SK-N-SH treated with all-trans-retinoic acid at 6 μM for 48 hours (cell line): Measurements from ENCODE around the gene PPP2R5A.

Experiments used
- ARNTL ChIP-seq: fragments of 450-650 bp; formaldehyde crosslinking; IDR thresholded peaks from 2 replicates; pipeline ENCODE4 v1.5.0; 2020; ENCODE audit warnings: low read depth, mild to moderate bottlenecking, moderate library complexity, borderline replicate concordance
- CSDC2 ChIP-seq: fragments of 250-450 bp; sonication (Bioruptor Pico); IDR thresholded peaks from 2 replicates; pipeline ENCODE4 v1.5.0; 2020; ENCODE audit warnings: mild to moderate bottlenecking, moderate library complexity
- ESRRG ChIP-seq: fragments of 250-450 bp; sonication (Bioruptor Pico); IDR thresholded peaks from 2 replicates; pipeline ENCODE4 v1.6.1; 2021; ENCODE audit warnings: mild to moderate bottlenecking
- ISL1 ChIP-seq: fragments of 250-450 bp; sonication (Bioruptor Pico); IDR thresholded peaks from 2 replicates; pipeline ENCODE4 v2.1.2; 2022; ENCODE audit warnings: mild to moderate bottlenecking, moderate library complexity
- PPARA ChIP-seq: fragments of 250-450 bp; sonication (Bioruptor Pico); IDR thresholded peaks from 2 replicates; pipeline ENCODE4 v1.5.0; 2020; ENCODE audit warnings: mild to moderate bottlenecking, borderline replicate concordance
- RARB ChIP-seq: fragments of 250-450 bp; sonication (Bioruptor Pico); IDR thresholded peaks from 2 replicates; pipeline ENCODE4 v1.8.0; 2021; ENCODE audit warnings: mild to moderate bottlenecking, moderate library complexity
- SNAI2 ChIP-seq: fragments of 250-450 bp; sonication (Bioruptor Pico); IDR thresholded peaks from 2 replicates; pipeline ENCODE4 v1.5.0; 2020; ENCODE audit warnings: mild to moderate bottlenecking, moderate library complexity
- TCF4 ChIP-seq: fragments of 250-450 bp; sonication (Bioruptor Pico); IDR thresholded peaks from 2 replicates; pipeline ENCODE4 v1.8.0; 2021; ENCODE audit warnings: mild to moderate bottlenecking, moderate library complexity, borderline replicate concordance
- ZFP30 ChIP-seq: fragments of 450-650 bp; formaldehyde crosslinking; IDR thresholded peaks from 2 replicates; pipeline ENCODE4 v1.5.0; 2022; ENCODE audit warnings: mild to moderate bottlenecking, moderate library complexity
- ZNF565 ChIP-seq: fragments of 450-650 bp; formaldehyde crosslinking; conservative IDR thresholded peaks from 2 replicates; pipeline ENCODE4 v1.5.0; 2020; ENCODE audit warnings: low read depth, mild to moderate bottlenecking, moderate library complexity
- ZNF70 ChIP-seq: fragments of 450-650 bp; formaldehyde crosslinking; IDR thresholded peaks from 2 replicates; pipeline ENCODE4 v1.5.0; 2020; ENCODE audit warnings: mild to moderate bottlenecking, moderate library complexity
- ZNF8 ChIP-seq: fragments of 450-650 bp; formaldehyde crosslinking; IDR thresholded peaks from 2 replicates; pipeline ENCODE4 v1.5.0; 2020; ENCODE audit warnings: mild to moderate bottlenecking, moderate library complexity
- TF ChIP-seq, protein P1 (sequence below): fragments of 250-450 bp; sonication (Bioruptor Pico); IDR thresholded peaks from 2 replicates; pipeline ENCODE4 v1.8.0; 2020; ENCODE audit warnings: mild to moderate bottlenecking, moderate library complexity, borderline replicate concordance
- TF ChIP-seq, protein P2 (sequence below): fragments of 250-450 bp; sonication (Bioruptor Pico); IDR thresholded peaks from 2 replicates; pipeline ENCODE4 v1.5.1; 2020; ENCODE audit warnings: low read depth, mild to moderate bottlenecking, moderate library complexity

DNA sequence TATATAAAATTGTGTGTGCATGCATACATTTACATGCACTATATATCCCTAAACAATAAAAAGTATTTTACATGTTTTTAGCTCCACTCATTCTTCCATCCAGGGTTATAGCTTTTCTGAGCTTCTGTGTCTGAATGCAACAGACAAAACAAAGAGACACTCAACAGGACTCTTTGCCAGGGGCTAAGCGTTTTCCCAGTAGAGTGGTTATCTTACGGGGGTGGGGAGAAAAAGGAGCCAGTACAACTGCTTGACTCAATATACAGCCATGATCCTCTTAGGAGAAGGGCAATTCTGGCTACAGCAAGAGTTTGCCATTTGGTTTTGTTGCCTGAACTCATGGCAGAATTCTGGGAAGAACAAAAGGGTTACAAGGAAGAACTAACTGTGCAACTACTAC lies 14.6 kb upstream of the PPP2R5A start:
- TF ChIP-seq CSDC2 (CRISPR knock-in tag) (no peak), PPARA (CRISPR knock-in tag) (no peak), RARB (CRISPR knock-in tag) (no peak), ISL1 (CRISPR knock-in tag) (no peak), ZFP30 (CRISPR knock-in tag) (no peak), ZNF70 (CRISPR knock-in tag) (no peak), SNAI2 (CRISPR knock-in tag) (no peak), TCF4 (CRISPR knock-in tag) (no peak), ARNTL (CRISPR knock-in tag) (no peak), ESRRG (CRISPR knock-in tag) (no peak), ZNF565 (CRISPR knock-in tag) (no peak), ZNF8 (CRISPR knock-in tag) (no peak)
- TF ChIP-seq, protein P1, sequence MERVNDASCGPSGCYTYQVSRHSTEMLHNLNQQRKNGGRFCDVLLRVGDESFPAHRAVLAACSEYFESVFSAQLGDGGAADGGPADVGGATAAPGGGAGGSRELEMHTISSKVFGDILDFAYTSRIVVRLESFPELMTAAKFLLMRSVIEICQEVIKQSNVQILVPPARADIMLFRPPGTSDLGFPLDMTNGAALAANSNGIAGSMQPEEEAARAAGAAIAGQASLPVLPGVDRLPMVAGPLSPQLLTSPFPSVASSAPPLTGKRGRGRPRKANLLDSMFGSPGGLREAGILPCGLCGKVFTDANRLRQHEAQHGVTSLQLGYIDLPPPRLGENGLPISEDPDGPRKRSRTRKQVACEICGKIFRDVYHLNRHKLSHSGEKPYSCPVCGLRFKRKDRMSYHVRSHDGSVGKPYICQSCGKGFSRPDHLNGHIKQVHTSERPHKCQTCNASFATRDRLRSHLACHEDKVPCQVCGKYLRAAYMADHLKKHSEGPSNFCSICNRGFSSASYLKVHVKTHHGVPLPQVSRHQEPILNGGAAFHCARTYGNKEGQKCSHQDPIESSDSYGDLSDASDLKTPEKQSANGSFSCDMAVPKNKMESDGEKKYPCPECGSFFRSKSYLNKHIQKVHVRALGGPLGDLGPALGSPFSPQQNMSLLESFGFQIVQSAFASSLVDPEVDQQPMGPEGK (CRISPR knock-in tag), result no peak
- TF ChIP-seq, protein P2, sequence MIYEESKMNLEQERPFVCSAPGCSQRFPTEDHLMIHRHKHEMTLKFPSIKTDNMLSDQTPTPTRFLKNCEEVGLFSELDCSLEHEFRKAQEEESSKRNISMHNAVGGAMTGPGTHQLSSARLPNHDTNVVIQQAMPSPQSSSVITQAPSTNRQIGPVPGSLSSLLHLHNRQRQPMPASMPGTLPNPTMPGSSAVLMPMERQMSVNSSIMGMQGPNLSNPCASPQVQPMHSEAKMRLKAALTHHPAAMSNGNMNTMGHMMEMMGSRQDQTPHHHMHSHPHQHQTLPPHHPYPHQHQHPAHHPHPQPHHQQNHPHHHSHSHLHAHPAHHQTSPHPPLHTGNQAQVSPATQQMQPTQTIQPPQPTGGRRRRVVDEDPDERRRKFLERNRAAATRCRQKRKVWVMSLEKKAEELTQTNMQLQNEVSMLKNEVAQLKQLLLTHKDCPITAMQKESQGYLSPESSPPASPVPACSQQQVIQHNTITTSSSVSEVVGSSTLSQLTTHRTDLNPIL, result no peak
